DMS79 treated with DMSO at 0.1 percent for 48 hours (cell line): Measurements from ENCODE around the gene PTK7.

Source experiments
- DNase-seq: peaks from one replicate; lab custom pipeline; 2025; lab: John Stamatoyannopoulos, UW

The PTK7 gene

DNA sequence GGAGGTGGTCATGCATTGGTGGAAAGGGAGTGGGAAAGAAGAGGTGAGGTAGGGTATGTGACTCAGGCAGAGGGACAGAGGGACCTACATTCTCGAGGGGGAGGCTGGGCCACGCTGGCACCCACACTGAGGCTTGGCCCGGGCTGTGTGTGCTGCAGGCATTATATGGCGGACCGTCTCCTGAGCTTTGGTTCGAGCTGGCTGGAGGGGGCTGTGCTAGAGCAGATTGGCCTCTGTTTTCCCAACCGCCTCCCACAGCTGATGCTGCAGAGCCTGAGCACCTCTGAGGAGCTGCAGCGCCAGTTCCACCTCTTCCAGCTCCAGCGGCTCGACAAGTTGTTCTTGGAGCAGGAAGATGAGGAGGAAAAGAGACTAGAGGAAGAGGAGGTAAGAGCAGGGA lies 129.7 kb downstream of the PTK7 start:
- no peak for DNase-seq

GRCh38 chr6:43207286-43207685 lies 131.2 kb downstream of the PTK7 start:
- DNase-seq, result no peak
